ENCODE measurements around the gene ONECUT3. TPM values are rescaled to one million over a fixed set of nuclear protein-coding genes. Genes with fewer than 3 reads are reported as not detected.
A peak's percentile ranks its signal among the peaks of the same experiment; 100 is the strongest.

Gene ONECUT3
- total and polyA plus RNA-seq, 5 donors from 2014 or later, result not detected

DNA sequence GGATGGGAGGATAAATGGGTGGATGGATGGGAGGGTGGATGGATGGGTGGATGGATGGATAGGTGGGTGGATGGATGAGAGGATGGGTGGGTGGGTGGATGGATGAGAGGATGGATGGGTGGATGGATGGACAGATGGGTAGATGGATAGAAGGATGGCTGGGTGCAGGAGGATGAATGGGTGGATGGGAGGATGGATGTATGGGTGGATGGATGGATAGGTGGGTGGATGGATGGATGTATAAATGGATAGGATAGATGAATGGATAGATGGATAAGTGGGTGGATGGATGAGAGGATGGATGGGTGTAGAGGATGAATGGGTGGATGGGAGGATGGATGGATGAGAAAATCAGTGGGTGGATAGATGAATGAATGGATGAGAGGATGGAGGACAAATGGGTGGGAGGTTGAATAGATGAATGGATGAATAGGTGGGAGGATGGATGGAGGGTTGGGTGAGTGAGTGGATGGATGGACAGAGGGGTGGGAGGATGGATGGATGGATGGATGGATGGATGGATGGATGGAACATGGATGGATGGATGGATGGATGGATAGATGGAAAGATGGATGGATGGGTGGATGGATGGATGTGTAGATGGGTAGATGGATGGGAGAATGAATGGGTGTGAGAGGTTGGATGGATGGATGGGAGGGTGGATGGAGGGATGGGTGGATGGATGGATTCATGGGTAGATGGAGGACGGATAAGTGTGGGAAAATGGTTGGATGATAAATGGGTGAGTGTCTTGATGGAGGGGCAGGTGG, 35.9 kb upstream of the ONECUT3 start:
- DNase-seq, result no peak
- Histone ChIP-seq H3K4me1 (ENCODE audit: control insufficient read depth, insufficient read depth, low read length, poor library complexity, severe bottlenecking) (no peaks in the 10 kb centered on the region), H3K36me3 (ENCODE audit: control insufficient read depth, insufficient read depth, low read length) (no peaks in the 10 kb centered on the region), H3K27me3 (ENCODE audit: control insufficient read depth, insufficient read depth, low read length) (peaks cover 8% of the 10 kb centered on the region), H3K4me3 (ENCODE audit: low read depth, low read length) (no peak overlapping the region), H3K27ac (ENCODE audit: insufficient read depth, low read length, poor library complexity, severe bottlenecking) (no peak overlapping the region), H3K9me3 (ENCODE audit: control insufficient read depth in 2 of 2, low read length in 2 of 2) (peaks cover 0 to 2% of the 10 kb centered on the region in 2 experiments)
- Mint-ChIP-seq H3K4me1 (peaks cover 0 to 3% (median 0%) of the 10 kb centered on the region in 4 donors), H3K27ac (peak overlapping the region in 1 of 3 donors; percentile 1), H3K9me3 (peaks cover 0 to 8% (median 2%) of the 10 kb centered on the region in 7 donors), H3K4me3 (no peak overlapping the region), H3K27me3 (peaks cover 36% of the 10 kb centered on the region), H3K36me3 (peaks cover 5% of the 10 kb centered on the region)
- ATAC-seq (ENCODE audit: low read depth in 2 of 2), result no peak

DNA sequence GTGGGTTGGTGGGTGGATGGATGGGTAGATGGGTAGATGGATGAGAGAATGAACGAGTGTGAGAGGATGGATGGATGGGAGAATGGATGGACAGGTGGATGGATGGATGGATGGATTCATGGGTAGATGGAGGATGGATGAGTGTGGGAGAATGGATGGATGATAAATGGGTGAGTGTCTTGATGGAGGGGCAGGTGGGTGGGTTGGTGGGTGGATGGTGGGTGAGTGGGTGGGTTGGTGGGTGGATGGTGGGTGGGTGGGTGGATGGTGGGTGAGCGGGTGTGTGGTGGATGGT, 35.4 kb upstream of the ONECUT3 start:
- H3K4me3 Mint-ChIP-seq, result no peak overlapping the region

DNA sequence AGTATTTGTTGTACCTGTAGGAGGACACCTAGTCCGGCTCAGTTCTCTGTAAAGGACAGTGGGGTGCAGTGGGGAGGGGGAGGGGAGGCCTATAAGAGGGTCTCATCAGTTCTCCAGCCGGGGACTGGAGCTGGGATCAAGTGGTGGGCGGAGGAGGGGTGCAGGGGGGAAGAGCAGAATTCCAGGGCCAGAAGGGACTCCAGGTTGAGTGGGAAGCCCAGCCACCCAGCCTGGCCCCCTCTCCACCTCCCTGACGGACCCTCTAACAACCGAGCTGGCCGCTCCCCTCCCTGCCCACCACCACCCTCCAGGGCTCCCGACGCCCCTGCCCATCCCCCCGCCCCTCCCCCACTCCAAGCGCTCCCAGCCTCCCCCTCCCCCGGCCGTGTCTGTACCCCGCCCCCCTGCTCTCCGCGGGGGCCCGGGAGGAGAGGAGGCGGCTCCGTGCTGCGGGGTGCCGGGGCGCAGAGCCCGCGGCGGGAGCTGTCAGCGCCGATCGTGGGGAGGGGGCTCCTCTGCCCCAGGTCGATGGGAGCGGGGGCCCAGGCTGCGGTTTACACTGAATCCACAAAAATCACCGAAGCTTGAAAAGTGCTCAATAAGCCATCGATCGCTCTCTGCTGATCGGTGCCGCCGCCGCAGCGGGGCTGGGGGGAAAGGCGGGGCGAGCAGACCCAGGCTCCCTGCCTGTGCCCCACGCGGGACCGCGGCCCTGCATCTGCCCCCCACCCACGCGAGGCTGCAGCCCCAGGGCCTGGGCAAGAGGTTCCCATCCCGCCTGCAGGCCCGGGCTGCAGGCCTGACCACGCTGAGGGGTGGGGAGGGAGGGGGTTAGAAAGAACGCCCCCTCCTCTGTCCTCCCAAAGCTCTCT, 34.6 kb upstream of the ONECUT3 start:
- peaks cover 36% of the 10 kb centered on the region for H3K27me3 Mint-ChIP-seq
- H3K4me3 Mint-ChIP-seq, result no peak overlapping the region
- peaks cover 0 to 3% (median 0%) of the 10 kb centered on the region in 4 donors for H3K4me1 Mint-ChIP-seq
- Histone ChIP-seq H3K36me3 (ENCODE audit: control insufficient read depth, insufficient read depth, low read length) (no peaks in the 10 kb centered on the region), H3K27ac (ENCODE audit: insufficient read depth, low read length, poor library complexity, severe bottlenecking) (no peak overlapping the region), H3K9me3 (ENCODE audit: control insufficient read depth in 2 of 2, low read length in 2 of 2) (peaks cover 0 to 2% of the 10 kb centered on the region in 2 experiments), H3K27me3 (ENCODE audit: control insufficient read depth, insufficient read depth, low read length) (peaks cover 8% of the 10 kb centered on the region), H3K4me3 (ENCODE audit: low read depth, low read length) (no peak overlapping the region), H3K4me1 (ENCODE audit: control insufficient read depth, insufficient read depth, low read length, poor library complexity, severe bottlenecking) (no peaks in the 10 kb centered on the region)
- H3K36me3 Mint-ChIP-seq, result peaks cover 5% of the 10 kb centered on the region
- H3K27ac Mint-ChIP-seq, result no peak overlapping the region
- DNase-seq (no peak), ATAC-seq (ENCODE audit: low read depth in 2 of 2) (no peak)
- H3K9me3 Mint-ChIP-seq, result peaks cover 0 to 8% (median 2%) of the 10 kb centered on the region in 7 donors

More for the DNA sequence above, 35.4 kb upstream of the ONECUT3 start:
- H3K9me3 ChIP-seq (ENCODE audit: control insufficient read depth in 2 of 2, low read length in 2 of 2), result peaks cover 0 to 2% of the 10 kb centered on the region in 2 experiments
- Mint-ChIP-seq H3K36me3 (peaks cover 5% of the 10 kb centered on the region), H3K27me3 (peaks cover 36% of the 10 kb centered on the region), H3K9me3 (peaks cover 0 to 8% (median 2%) of the 10 kb centered on the region in 7 donors), H3K4me1 (peaks cover 0 to 3% (median 0%) of the 10 kb centered on the region in 4 donors), H3K27ac (no peak overlapping the region)
- no peak for ATAC-seq (ENCODE audit: low read depth in 2 of 2)
- no peak overlapping the region for H3K27ac ChIP-seq (ENCODE audit: insufficient read depth, low read length, poor library complexity, severe bottlenecking)
- no peak overlapping the region for H3K4me3 ChIP-seq (ENCODE audit: low read depth, low read length)
- H3K36me3 ChIP-seq (ENCODE audit: control insufficient read depth, insufficient read depth, low read length), result no peaks in the 10 kb centered on the region
- DNase-seq, result no peak
- no peaks in the 10 kb centered on the region for H3K4me1 ChIP-seq (ENCODE audit: control insufficient read depth, insufficient read depth, low read length, poor library complexity, severe bottlenecking)
- H3K27me3 ChIP-seq (ENCODE audit: control insufficient read depth, insufficient read depth, low read length), result peaks cover 8% of the 10 kb centered on the region

DNA sequence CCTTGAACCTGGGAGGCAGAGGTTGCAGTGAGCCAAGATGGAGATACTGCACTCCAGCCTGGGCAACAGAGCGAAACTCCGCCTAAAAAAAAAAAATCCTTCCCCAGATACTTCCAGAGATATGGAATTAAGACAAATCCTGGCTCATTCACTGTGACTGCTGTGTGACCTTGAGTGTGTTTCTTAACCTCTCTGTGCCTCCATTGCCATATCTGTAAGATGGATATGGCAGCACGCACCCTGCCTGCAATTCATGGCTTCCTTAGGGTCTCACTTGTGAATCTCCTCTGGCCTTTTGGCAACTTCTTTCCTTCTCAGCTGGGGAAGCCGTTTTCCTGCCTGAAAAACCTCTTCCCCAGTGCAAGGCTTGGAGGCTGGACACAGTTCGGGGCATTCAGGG, 33.8 kb upstream of the ONECUT3 start:
- H3K27ac Mint-ChIP-seq, result no peak overlapping the region
- Histone ChIP-seq H3K27me3 (ENCODE audit: control insufficient read depth, insufficient read depth, low read length) (peaks cover 8% of the 10 kb centered on the region), H3K4me3 (ENCODE audit: low read depth, low read length) (no peak overlapping the region), H3K36me3 (ENCODE audit: control insufficient read depth, insufficient read depth, low read length) (no peaks in the 10 kb centered on the region), H3K27ac (ENCODE audit: insufficient read depth, low read length, poor library complexity, severe bottlenecking) (no peak overlapping the region), H3K9me3 (ENCODE audit: control insufficient read depth in 2 of 2, low read length in 2 of 2) (peaks cover 0 to 2% of the 10 kb centered on the region in 2 experiments), H3K4me1 (ENCODE audit: control insufficient read depth, insufficient read depth, low read length, poor library complexity, severe bottlenecking) (no peaks in the 10 kb centered on the region)
- H3K9me3 Mint-ChIP-seq, result peaks cover 0 to 8% (median 2%) of the 10 kb centered on the region in 7 donors
- H3K27me3 Mint-ChIP-seq, result peaks cover 40% of the 10 kb centered on the region
- peaks cover 0 to 3% (median 0%) of the 10 kb centered on the region in 4 donors for H3K4me1 Mint-ChIP-seq
- DNase-seq (no peak), ATAC-seq (ENCODE audit: low read depth in 2 of 2) (no peak)
- H3K36me3 Mint-ChIP-seq, result peaks cover 5% of the 10 kb centered on the region
- H3K4me3 Mint-ChIP-seq, result peak overlapping the region in 1 of 4 donors; percentile 63

DNA sequence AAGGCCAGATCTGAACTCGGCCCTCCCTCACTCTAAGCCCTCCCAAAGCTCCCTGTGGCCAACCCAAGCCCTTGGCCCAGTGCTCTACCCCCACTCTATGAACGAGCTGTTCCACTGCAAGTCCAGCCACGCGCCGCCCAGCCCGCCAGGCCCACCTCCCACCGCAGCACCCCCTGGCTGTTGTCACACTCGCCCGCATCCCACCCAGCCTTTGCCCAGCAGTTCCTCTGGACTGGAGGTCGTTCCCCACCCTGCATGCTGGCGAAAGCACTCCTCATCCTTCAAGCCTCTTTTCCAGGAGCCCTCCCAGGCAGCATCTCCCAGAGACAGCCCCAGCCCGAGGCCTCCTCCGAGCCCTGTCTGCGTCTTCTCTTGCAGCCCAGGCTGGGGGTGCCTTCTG, 33.1 kb upstream of the ONECUT3 start:
- H3K36me3 Mint-ChIP-seq, result peaks cover 5% of the 10 kb centered on the region
- H3K9me3 Mint-ChIP-seq, result peaks cover 0 to 8% (median 2%) of the 10 kb centered on the region in 7 donors
- Histone ChIP-seq H3K27me3 (ENCODE audit: control insufficient read depth, insufficient read depth, low read length) (peaks cover 8% of the 10 kb centered on the region), H3K9me3 (ENCODE audit: control insufficient read depth in 2 of 2, low read length in 2 of 2) (peaks cover 0 to 2% of the 10 kb centered on the region in 2 experiments), H3K27ac (ENCODE audit: insufficient read depth, low read length, poor library complexity, severe bottlenecking) (no peak overlapping the region), H3K4me3 (ENCODE audit: low read depth, low read length) (no peak overlapping the region), H3K36me3 (ENCODE audit: control insufficient read depth, insufficient read depth, low read length) (no peaks in the 10 kb centered on the region), H3K4me1 (ENCODE audit: control insufficient read depth, insufficient read depth, low read length, poor library complexity, severe bottlenecking) (no peaks in the 10 kb centered on the region)
- no peak for ATAC-seq (ENCODE audit: low read depth in 2 of 2)
- H3K4me1 Mint-ChIP-seq, result peaks cover 0 to 7% (median 3%) of the 10 kb centered on the region in 4 donors
- no peak for DNase-seq
- no peak overlapping the region for H3K4me3 Mint-ChIP-seq
- peaks cover 48% of the 10 kb centered on the region for H3K27me3 Mint-ChIP-seq
- H3K27ac Mint-ChIP-seq, result no peak overlapping the region

DNA sequence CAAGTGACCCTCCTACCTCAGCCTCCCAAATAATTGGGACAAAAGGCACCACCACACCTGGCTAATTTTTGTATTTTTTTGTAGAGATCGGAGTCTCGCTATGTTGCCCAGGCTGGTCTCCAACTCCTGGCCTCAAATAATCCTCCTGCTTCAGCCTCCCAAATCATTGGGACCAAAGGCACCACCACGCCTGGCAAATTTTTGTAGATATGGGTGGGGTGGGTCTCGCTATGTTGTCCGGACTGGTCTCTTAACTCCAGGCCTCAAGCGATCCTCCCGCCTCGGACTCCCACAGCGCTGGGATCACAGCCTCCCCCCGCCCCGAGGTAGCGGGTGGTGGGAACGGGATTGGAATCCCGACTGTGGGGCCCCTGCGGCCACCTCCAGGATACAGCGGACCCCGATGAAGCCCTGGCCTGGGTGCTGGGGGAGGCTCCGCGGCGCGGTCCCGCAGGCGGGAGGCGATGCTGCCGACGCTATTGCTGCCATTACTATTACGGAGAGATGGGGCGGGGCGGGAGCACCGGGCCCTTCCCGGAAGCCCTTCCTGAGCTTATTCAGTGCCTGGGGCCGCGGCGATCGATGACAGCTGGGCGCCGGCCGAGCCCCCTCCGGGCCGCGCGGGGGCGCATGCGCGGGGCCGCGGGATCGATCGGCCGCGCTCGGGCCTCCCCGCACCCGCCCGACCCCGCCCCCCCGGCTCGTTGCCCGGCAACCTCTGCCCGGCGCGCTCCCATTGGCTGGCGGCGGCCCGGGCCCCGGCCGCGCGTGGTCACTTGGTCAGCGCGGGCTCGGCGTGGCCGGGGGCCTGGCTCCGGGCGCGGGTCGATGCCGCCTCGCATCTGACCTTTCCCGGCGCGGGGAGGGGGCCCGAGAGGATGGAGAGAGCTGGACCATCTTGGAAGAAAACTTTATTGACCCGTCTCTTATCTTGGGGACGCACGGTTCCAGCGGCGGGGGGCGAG, 27.9 kb upstream of the ONECUT3 start:
- peak in 1 of 3 donors; percentile 64 for DNase-seq
- no peaks in the 10 kb centered on the region for H3K9me3 ChIP-seq (ENCODE audit: control insufficient read depth in 2 of 2, low read length in 2 of 2)
- peaks cover 43% of the 10 kb centered on the region for H3K27me3 Mint-ChIP-seq
- H3K36me3 ChIP-seq (ENCODE audit: control insufficient read depth, insufficient read depth, low read length), result no peaks in the 10 kb centered on the region
- H3K27ac ChIP-seq (ENCODE audit: insufficient read depth, low read length, poor library complexity, severe bottlenecking), result no peak overlapping the region
- no peak overlapping the region for H3K4me3 ChIP-seq (ENCODE audit: low read depth, low read length)
- H3K27me3 ChIP-seq (ENCODE audit: control insufficient read depth, insufficient read depth, low read length), result peaks cover 9% of the 10 kb centered on the region
- peaks cover 6% of the 10 kb centered on the region for H3K4me1 ChIP-seq (ENCODE audit: control insufficient read depth, insufficient read depth, low read length, poor library complexity, severe bottlenecking)
- ATAC-seq (ENCODE audit: low read depth in 2 of 2), result peak; percentile 49 to 62
- peaks cover 0 to 3% (median 0%) of the 10 kb centered on the region in 7 donors for H3K9me3 Mint-ChIP-seq
- H3K4me1 Mint-ChIP-seq, result peaks cover 0 to 8% (median 5%) of the 10 kb centered on the region in 4 donors
- no peaks in the 10 kb centered on the region for H3K36me3 Mint-ChIP-seq
- no peak overlapping the region for H3K27ac Mint-ChIP-seq
- peak overlapping the region in 3 of 4 donors; percentile 62 to 87 (median 65) for H3K4me3 Mint-ChIP-seq
